HG02852 (cell line): ENCODE measurements around the gene SLC2A13.

Experiments used
- ATAC-seq: cut with Tn5 transposase; IDR thresholded peaks from one replicate; pipeline ENCODE4 v1.9.1; 2021; ENCODE audit warnings: mild to moderate bottlenecking, moderate library complexity; ENCODE audit not compliant: unreplicated experiment

The SLC2A13 gene

GRCh38 chr12:40002178-40003169 is 103.4 kb downstream of the SLC2A13 start:
- no peak for ATAC-seq

- no peak for ATAC-seq
Observed at GRCh38 chr12:40001406-40001805, 104.5 kb downstream of the SLC2A13 start.

- ATAC-seq, result no peak
Observed at GRCh38 chr12:40000884-40001283, 105.0 kb downstream of the SLC2A13 start.

- no peak for ATAC-seq
Observed at GRCh38 chr12:39993268-39993667, 112.6 kb downstream of the SLC2A13 start.

GRCh38 chr12:39990122-39991101 is 115.5 kb downstream of the SLC2A13 start:
- peak; percentile 98 for ATAC-seq

- no peak for ATAC-seq
Observed at GRCh38 chr12:39989501-39989900, 116.4 kb downstream of the SLC2A13 start.

- ATAC-seq, result no peak
Observed at GRCh38 chr12:39988574-39988973, 117.3 kb downstream of the SLC2A13 start.

GRCh38 chr12:39986674-39987073 is 119.2 kb downstream of the SLC2A13 start:
- no peak for ATAC-seq

- no peak for ATAC-seq
Observed at GRCh38 chr12:39984670-39985069, 121.2 kb downstream of the SLC2A13 start.

GRCh38 chr12:39975374-39975918 is 130.4 kb downstream of the SLC2A13 start:
- no peak for ATAC-seq

- ATAC-seq, result no peak
Observed at GRCh38 chr12:39972119-39972518, 133.8 kb downstream of the SLC2A13 start.

GRCh38 chr12:39971348-39971747 is 134.5 kb downstream of the SLC2A13 start:
- no peak for ATAC-seq

- no peak for ATAC-seq
Observed at GRCh38 chr12:39966721-39967120, 139.2 kb downstream of the SLC2A13 start.

GRCh38 chr12:39966256-39966655 is 139.6 kb downstream of the SLC2A13 start:
- ATAC-seq, result no peak

GRCh38 chr12:39959467-39959866 is 146.4 kb downstream of the SLC2A13 start:
- no peak for ATAC-seq

- ATAC-seq, result no peak
Observed at GRCh38 chr12:39959031-39959430, 146.8 kb downstream of the SLC2A13 start.

- no peak for ATAC-seq
Observed at GRCh38 chr12:39958377-39958776, 147.5 kb downstream of the SLC2A13 start.

GRCh38 chr12:39956725-39957124 is 149.2 kb downstream of the SLC2A13 start:
- ATAC-seq, result no peak

GRCh38 chr12:39946361-39947280 is 159.3 kb downstream of the SLC2A13 start:
- ATAC-seq, result no peak

GRCh38 chr12:39937119-39937518 is 168.8 kb downstream of the SLC2A13 start:
- no peak for ATAC-seq
